Liver (tissue), 9 donors: ENCODE results near the gene TBC1D9B. TPM values are rescaled to one million over a fixed set of nuclear protein-coding genes. Genes with fewer than 3 reads are reported as not detected.

Experiments
- DNase-seq: peaks from one replicate; pipeline ENCODE4 v3.0.0-alpha.2; 2017; ENCODE audit warnings: low spot score
- H3K27ac ChIP-seq, 2 donors: one replicate each; pipeline ENCODE4 v1.7.0; 2013; ENCODE audit warnings: inconsistent platforms in 2 of 2, low read length in 2 of 2, control low read depth in 1 of 2, low read depth in 1 of 2, mild to moderate bottlenecking in 1 of 2
- H3K27me3 ChIP-seq, 4 donors: one replicate each; pipeline versions ENCODE4 v1.6.1 to v1.7.0; 2013; ENCODE audit warnings: low read length in 3 of 4, inconsistent platforms in 1 of 4, mild to moderate bottlenecking in 1 of 4, moderate library complexity in 1 of 4; ENCODE audit not compliant: control insufficient read depth in 4 of 4, insufficient read depth in 4 of 4
- H3K36me3 ChIP-seq, 4 donors: one replicate each; pipeline versions ENCODE4 v1.6.1 to v1.7.0; 2013; ENCODE audit warnings: low read length in 3 of 4, mild to moderate bottlenecking in 3 of 4, low read depth in 1 of 4, moderate library complexity in 1 of 4; ENCODE audit not compliant: control insufficient read depth in 4 of 4, insufficient read depth in 3 of 4
- H3K4me1 ChIP-seq, 4 donors: one replicate each; pipeline versions ENCODE4 v1.6.1 to v1.7.0; 2013; ENCODE audit warnings: low read length in 3 of 4, mild to moderate bottlenecking in 3 of 4, moderate library complexity in 1 of 4; ENCODE audit not compliant: control insufficient read depth in 4 of 4, insufficient read depth in 4 of 4
- H3K4me3 ChIP-seq, 3 donors: one replicate each; pipeline versions ENCODE4 v1.6.1 to v1.7.0; 2013; ENCODE audit warnings: low read length in 3 of 3, control low read depth in 1 of 3, low read depth in 1 of 3, mild to moderate bottlenecking in 1 of 3
- H3K9ac ChIP-seq, 2 donors: one replicate each; pipeline ENCODE4 v1.7.0; 2013; ENCODE audit warnings: low read length in 2 of 2, mild to moderate bottlenecking in 2 of 2, moderate library complexity in 2 of 2, control low read depth in 1 of 2, low read depth in 1 of 2
- H3K9me3 ChIP-seq, 4 donors: one replicate each; pipeline versions ENCODE4 v1.6.1 to v1.7.0; 2013; ENCODE audit warnings: low read length in 3 of 4; ENCODE audit not compliant: control insufficient read depth in 4 of 4
- FOXA1 ChIP-seq: IDR thresholded peaks from 2 replicates; pipeline ENCODE4 v1.6.1; 2016; ENCODE audit warnings: antibody characterized with exemption
- FOXA2 ChIP-seq: IDR thresholded peaks from 2 replicates; pipeline ENCODE4 v1.6.1; 2016; ENCODE audit warnings: antibody characterized with exemption
- HNF4G ChIP-seq: IDR thresholded peaks from 2 replicates; pipeline ENCODE4 v1.6.1; 2016; ENCODE audit warnings: antibody characterized with exemption
- JUND ChIP-seq, 2 donors: IDR thresholded peaks; 2 replicates each; pipeline ENCODE4 v1.6.1; 2016; ENCODE audit warnings: antibody characterized with exemption in 2 of 2
- RAD21 ChIP-seq, 2 donors: IDR thresholded peaks; 2 replicates each; pipeline ENCODE4 v1.6.1; 2016; ENCODE audit warnings: antibody characterized with exemption in 2 of 2, mild to moderate bottlenecking in 2 of 2
- SP1 ChIP-seq: IDR thresholded peaks from 2 replicates; pipeline ENCODE4 v1.6.1; 2018; ENCODE audit warnings: antibody characterized with exemption, mild to moderate bottlenecking
- TAF1 ChIP-seq: conservative IDR thresholded peaks from 2 replicates; pipeline ENCODE4 v1.6.1; 2016; ENCODE audit warnings: antibody characterized with exemption, mild to moderate bottlenecking
- WGBS: extraction: QIAGEN DNeasy Blood & Tissue Kit; methylation state at CpG from one replicate; pipeline ENCODE4 v1.1.7; 2013; 5-methylcytosine and 5-hydroxymethylcytosine counted together
- polyA plus RNA-seq, 2 donors: library from polyadenylated mRNA; stranded (reverse) in 1 of 2; unstranded in 1 of 2; fragments of 200-250 nt in 1 of 2; fragments of >200 nt in 1 of 2; fragmentation: Nextera tagmentation in 1 of 2; extraction: Ambion mirVana in 1 of 2; gene quantifications; one replicate each; pipeline versions ENCODE4 v1.2.1 to v1.2.3, GENCODE V29; 2013 to 2015
- total RNA-seq, 2 donors: library from RNA; depleted of rRNA; stranded (reverse); fragments of >200 nt; gene quantifications; one replicate each; pipeline ENCODE4 v1.2.3, GENCODE V29; 2014
- TF ChIP-seq, protein P1 (sequence below): IDR thresholded peaks from 2 replicates; pipeline ENCODE4 v1.6.1; 2016; ENCODE audit warnings: antibody characterized with exemption
- TF ChIP-seq, protein P2 (sequence below): fragments of 150-350 bp; IDR thresholded peaks from 2 replicates; pipeline ENCODE4 v1.5.1; 2017; ENCODE audit warnings: improper control_type of control experiment, low read depth, low read length; ENCODE audit not compliant: missing input control
- TF ChIP-seq, protein P3 (sequence below): IDR thresholded peaks from 2 replicates; pipeline ENCODE4 v1.6.1; 2016; ENCODE audit warnings: antibody characterized with exemption
- TF ChIP-seq, protein P4 (sequence below): IDR thresholded peaks from 2 replicates; pipeline ENCODE4 v1.6.1; 2016; ENCODE audit warnings: antibody characterized with exemption, mild to moderate bottlenecking
- donor health status: healthy.
- donor health status: healthy.
- donor health status: healthy.
- donor health status: healthy.
- donor health status: healthy.

Gene TBC1D9B
- total and polyA plus RNA-seq, 4 donors: 23.1 to 55.4 (median 38.7) TPM

DNA sequence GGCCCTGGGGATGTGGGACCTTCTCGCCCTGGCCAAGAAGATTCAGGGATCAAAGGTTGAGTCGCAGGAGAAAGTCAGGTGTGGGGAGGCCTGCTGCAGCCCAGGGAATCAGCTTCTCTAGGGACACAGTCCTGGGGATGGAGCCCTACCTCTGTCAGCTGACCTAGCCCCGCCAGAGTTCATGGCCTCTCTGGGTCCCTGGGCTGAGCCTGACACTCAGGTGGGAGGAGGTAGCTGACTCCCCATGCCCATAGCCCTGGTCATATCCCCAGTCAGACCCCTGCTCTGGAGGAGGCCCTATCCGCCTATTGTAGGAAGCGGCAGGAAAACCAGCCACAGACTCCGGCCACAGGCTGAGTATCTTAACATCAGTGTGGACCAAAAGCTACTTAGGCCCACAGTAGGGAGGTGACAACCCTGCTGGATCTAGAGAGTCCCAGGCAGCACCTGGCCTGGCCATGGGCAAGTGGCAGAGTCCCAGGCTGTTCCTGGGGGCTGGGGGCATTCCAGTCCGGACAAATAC, 34.0 kb downstream of the TBC1D9B start:
- 96% methylated on average over 7 of the region's 7 CpGs for WGBS
- no peak overlapping the region for H3K9ac ChIP-seq

DNA sequence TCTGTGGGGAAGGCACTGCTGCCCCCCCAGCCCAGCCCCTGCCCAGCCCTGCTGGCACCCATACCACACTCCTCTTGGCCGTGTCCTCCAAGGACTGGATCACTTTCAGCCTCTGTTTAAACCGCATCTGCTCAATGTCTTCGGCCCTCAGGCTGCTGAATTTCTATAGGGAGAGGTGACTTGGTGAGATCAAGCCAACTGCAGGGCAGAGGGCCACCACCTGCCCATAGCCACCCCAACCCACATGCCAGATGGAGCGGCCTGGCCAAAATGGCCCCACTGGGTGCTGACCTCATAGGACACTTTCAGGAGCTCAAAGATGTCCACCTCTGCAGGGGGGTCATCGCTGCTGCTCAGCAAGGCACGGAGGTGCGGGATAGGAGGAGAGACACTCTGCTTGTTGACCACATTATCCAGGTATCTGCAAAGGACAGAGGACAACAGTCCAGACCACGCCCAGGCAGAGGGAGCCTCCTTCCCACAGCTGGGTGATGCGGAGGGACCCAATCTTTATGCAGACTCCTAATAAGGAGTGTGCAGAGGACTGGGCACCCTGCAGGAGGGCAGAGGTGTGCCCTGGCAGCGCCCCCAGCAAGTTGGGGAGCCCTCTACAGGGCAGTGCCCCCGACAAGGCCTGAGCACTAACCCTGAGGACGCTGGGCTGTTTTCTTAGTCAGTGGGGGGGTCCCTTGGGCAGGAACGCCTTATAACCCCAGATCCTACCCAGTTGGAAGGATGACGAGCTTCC, 34.7 kb downstream of the TBC1D9B start:
- TF ChIP-seq, protein P1, sequence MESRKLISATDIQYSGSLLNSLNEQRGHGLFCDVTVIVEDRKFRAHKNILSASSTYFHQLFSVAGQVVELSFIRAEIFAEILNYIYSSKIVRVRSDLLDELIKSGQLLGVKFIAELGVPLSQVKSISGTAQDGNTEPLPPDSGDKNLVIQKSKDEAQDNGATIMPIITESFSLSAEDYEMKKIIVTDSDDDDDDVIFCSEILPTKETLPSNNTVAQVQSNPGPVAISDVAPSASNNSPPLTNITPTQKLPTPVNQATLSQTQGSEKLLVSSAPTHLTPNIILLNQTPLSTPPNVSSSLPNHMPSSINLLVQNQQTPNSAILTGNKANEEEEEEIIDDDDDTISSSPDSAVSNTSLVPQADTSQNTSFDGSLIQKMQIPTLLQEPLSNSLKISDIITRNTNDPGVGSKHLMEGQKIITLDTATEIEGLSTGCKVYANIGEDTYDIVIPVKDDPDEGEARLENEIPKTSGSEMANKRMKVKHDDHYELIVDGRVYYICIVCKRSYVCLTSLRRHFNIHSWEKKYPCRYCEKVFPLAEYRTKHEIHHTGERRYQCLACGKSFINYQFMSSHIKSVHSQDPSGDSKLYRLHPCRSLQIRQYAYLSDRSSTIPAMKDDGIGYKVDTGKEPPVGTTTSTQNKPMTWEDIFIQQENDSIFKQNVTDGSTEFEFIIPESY: no peak
- TF ChIP-seq, protein P2, sequence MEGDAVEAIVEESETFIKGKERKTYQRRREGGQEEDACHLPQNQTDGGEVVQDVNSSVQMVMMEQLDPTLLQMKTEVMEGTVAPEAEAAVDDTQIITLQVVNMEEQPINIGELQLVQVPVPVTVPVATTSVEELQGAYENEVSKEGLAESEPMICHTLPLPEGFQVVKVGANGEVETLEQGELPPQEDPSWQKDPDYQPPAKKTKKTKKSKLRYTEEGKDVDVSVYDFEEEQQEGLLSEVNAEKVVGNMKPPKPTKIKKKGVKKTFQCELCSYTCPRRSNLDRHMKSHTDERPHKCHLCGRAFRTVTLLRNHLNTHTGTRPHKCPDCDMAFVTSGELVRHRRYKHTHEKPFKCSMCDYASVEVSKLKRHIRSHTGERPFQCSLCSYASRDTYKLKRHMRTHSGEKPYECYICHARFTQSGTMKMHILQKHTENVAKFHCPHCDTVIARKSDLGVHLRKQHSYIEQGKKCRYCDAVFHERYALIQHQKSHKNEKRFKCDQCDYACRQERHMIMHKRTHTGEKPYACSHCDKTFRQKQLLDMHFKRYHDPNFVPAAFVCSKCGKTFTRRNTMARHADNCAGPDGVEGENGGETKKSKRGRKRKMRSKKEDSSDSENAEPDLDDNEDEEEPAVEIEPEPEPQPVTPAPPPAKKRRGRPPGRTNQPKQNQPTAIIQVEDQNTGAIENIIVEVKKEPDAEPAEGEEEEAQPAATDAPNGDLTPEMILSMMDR: no peak
- TF ChIP-seq, protein P3, sequence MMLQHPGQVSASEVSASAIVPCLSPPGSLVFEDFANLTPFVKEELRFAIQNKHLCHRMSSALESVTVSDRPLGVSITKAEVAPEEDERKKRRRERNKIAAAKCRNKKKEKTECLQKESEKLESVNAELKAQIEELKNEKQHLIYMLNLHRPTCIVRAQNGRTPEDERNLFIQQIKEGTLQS: no peak
- no peak for TF ChIP-seq RAD21 (IDR thresholded peaks at IDR 0.05)
- H3K27me3 ChIP-seq: no peaks in the 10 kb centered on the region
- H3K36me3 ChIP-seq: peaks cover 14 to 78% (median 33%) of the 10 kb centered on the region in 4 donors
- no peak for DNase-seq
- H3K9ac ChIP-seq: no peak overlapping the region
- no peak overlapping the region for H3K27ac ChIP-seq
- H3K4me1 ChIP-seq: no peaks in the 10 kb centered on the region
- H3K9me3 ChIP-seq: no peaks in the 10 kb centered on the region
- H3K4me3 ChIP-seq: no peak overlapping the region
- 97% methylated on average over 14 of the region's 14 CpGs for WGBS

More for the DNA sequence above, 34.0 kb downstream of the TBC1D9B start:
- peaks cover 14 to 80% (median 36%) of the 10 kb centered on the region in 4 donors for H3K36me3 ChIP-seq
- no peak for TF ChIP-seq SP1
- no peak for TF ChIP-seq FOXA1
- TF ChIP-seq, protein P4, sequence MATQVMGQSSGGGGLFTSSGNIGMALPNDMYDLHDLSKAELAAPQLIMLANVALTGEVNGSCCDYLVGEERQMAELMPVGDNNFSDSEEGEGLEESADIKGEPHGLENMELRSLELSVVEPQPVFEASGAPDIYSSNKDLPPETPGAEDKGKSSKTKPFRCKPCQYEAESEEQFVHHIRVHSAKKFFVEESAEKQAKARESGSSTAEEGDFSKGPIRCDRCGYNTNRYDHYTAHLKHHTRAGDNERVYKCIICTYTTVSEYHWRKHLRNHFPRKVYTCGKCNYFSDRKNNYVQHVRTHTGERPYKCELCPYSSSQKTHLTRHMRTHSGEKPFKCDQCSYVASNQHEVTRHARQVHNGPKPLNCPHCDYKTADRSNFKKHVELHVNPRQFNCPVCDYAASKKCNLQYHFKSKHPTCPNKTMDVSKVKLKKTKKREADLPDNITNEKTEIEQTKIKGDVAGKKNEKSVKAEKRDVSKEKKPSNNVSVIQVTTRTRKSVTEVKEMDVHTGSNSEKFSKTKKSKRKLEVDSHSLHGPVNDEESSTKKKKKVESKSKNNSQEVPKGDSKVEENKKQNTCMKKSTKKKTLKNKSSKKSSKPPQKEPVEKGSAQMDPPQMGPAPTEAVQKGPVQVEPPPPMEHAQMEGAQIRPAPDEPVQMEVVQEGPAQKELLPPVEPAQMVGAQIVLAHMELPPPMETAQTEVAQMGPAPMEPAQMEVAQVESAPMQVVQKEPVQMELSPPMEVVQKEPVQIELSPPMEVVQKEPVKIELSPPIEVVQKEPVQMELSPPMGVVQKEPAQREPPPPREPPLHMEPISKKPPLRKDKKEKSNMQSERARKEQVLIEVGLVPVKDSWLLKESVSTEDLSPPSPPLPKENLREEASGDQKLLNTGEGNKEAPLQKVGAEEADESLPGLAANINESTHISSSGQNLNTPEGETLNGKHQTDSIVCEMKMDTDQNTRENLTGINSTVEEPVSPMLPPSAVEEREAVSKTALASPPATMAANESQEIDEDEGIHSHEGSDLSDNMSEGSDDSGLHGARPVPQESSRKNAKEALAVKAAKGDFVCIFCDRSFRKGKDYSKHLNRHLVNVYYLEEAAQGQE: no peak
- TF ChIP-seq TAF1: no peak
- no peak for TF ChIP-seq JUND (IDR thresholded peaks at IDR 0.05)
- TF ChIP-seq HNF4G: no peak
- TF ChIP-seq FOXA2: no peak
- TF ChIP-seq, protein P3: no peak
- TF ChIP-seq, protein P2: no peak
- TF ChIP-seq, protein P1: no peak
- H3K27me3 ChIP-seq: no peaks in the 10 kb centered on the region
- H3K4me3 ChIP-seq: no peak overlapping the region
- H3K27ac ChIP-seq: no peak overlapping the region
- no peaks in the 10 kb centered on the region for H3K9me3 ChIP-seq
- no peak for DNase-seq
- no peaks in the 10 kb centered on the region for H3K4me1 ChIP-seq
